Nephron (organoid): Measurements from ENCODE around the gene HMGCS1.

Source experiments
- H3K27ac Mint-ChIP-seq, 3 experiments: 2 replicates each; pipeline ENCODE4 v1.8.0; 2020; ENCODE audit warnings: mixed read lengths in 3 of 3, mild to moderate bottlenecking in 2 of 3, moderate library complexity in 1 of 3
- H3K27me3 Mint-ChIP-seq: 2 replicates; pipeline ENCODE4 v1.8.0; 2021; ENCODE audit warnings: low read depth, mild to moderate bottlenecking, moderate library complexity, mixed read lengths
- H3K36me3 Mint-ChIP-seq: 2 replicates; pipeline ENCODE4 v1.8.0; 2020; ENCODE audit warnings: low read depth, mixed read lengths
- H3K4me1 Mint-ChIP-seq: 2 replicates; pipeline ENCODE4 v1.8.0; 2020; ENCODE audit warnings: mixed read lengths
- H3K4me3 Mint-ChIP-seq, 3 experiments: 2 replicates each; pipeline ENCODE4 v1.8.0; 2020; ENCODE audit warnings: mild to moderate bottlenecking in 3 of 3, mixed read lengths in 3 of 3, moderate library complexity in 2 of 3
- H3K9me3 Mint-ChIP-seq: 2 replicates; pipeline ENCODE4 v1.8.0; 2020; ENCODE audit warnings: mixed read lengths
- TF ChIP-seq, protein P1 (sequence below), 3 experiments: fragments of 200-600 bp; sonication (generic); IDR thresholded peaks; one replicate each; pipeline ENCODE4 v1.5.0; 2021; ENCODE audit warnings: antibody characterized with exemption in 3 of 3; ENCODE audit not compliant: unreplicated experiment in 3 of 3

The HMGCS1 gene

GRCh38 chr5:43294226-43294625 is 19.0 kb downstream of the HMGCS1 start:
- no peaks in the 10 kb centered on the region for H3K9me3 Mint-ChIP-seq
- peaks cover 15% of the 10 kb centered on the region for H3K4me1 Mint-ChIP-seq
- TF ChIP-seq, protein P1, sequence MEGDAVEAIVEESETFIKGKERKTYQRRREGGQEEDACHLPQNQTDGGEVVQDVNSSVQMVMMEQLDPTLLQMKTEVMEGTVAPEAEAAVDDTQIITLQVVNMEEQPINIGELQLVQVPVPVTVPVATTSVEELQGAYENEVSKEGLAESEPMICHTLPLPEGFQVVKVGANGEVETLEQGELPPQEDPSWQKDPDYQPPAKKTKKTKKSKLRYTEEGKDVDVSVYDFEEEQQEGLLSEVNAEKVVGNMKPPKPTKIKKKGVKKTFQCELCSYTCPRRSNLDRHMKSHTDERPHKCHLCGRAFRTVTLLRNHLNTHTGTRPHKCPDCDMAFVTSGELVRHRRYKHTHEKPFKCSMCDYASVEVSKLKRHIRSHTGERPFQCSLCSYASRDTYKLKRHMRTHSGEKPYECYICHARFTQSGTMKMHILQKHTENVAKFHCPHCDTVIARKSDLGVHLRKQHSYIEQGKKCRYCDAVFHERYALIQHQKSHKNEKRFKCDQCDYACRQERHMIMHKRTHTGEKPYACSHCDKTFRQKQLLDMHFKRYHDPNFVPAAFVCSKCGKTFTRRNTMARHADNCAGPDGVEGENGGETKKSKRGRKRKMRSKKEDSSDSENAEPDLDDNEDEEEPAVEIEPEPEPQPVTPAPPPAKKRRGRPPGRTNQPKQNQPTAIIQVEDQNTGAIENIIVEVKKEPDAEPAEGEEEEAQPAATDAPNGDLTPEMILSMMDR (IDR thresholded peaks at IDR 0.05; ENCODE audit: unreplicated experiment in 3 of 3): no peak
- no peak overlapping the region for H3K27ac Mint-ChIP-seq
- peaks cover 78% of the 10 kb centered on the region for H3K36me3 Mint-ChIP-seq
- no peaks in the 10 kb centered on the region for H3K27me3 Mint-ChIP-seq
- no peak overlapping the region for H3K4me3 Mint-ChIP-seq

GRCh38 chr5:43290726-43291125 is 22.5 kb downstream of the HMGCS1 start:
- Mint-ChIP-seq H3K4me1 (peaks cover 5% of the 10 kb centered on the region), H3K27me3 (no peaks in the 10 kb centered on the region), H3K36me3 (peaks cover 79% of the 10 kb centered on the region), H3K27ac (no peak overlapping the region), H3K9me3 (no peaks in the 10 kb centered on the region), H3K4me3 (no peak overlapping the region)
- TF ChIP-seq, protein P1 (IDR thresholded peaks at IDR 0.05; ENCODE audit: unreplicated experiment in 3 of 3): no peak

DNA sequence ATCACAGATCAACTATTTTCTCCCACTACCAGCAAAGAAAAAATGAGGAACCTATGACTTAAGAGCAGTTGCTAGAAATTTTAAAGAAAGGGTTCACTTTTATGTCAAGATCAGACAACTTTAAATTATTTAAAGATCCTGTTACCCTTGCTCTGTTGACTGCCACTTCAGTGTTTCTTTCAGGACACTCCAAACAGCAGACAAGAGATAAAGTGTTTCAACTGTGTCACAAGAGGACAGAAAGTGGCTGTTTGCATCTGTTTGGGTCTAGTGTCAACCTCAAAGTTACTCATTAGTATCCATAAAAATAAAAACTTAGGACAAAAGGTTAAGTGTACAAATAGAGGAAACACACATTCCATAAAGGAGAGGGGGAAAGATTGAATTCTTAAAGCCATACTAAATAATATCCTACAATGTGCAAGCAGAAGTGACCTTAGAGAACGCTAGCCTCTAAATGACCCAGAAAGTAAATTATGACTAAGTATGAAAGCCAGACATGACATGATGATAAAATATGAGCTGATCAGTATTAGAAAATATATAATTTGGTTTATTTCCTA is 24.9 kb downstream of the HMGCS1 start:
- H3K27me3 Mint-ChIP-seq: no peaks in the 10 kb centered on the region
- H3K4me3 Mint-ChIP-seq: no peak overlapping the region
- peak overlapping the region in 1 of 3 experiments; percentile 66 for H3K27ac Mint-ChIP-seq
- no peaks in the 10 kb centered on the region for H3K9me3 Mint-ChIP-seq
- TF ChIP-seq, protein P1 (IDR thresholded peaks at IDR 0.05; ENCODE audit: unreplicated experiment in 3 of 3): no peak
- peaks cover 56% of the 10 kb centered on the region for H3K36me3 Mint-ChIP-seq
- H3K4me1 Mint-ChIP-seq: no peaks in the 10 kb centered on the region

GRCh38 chr5:43287493-43287892 is 25.7 kb downstream of the HMGCS1 start:
- Mint-ChIP-seq H3K27me3 (no peaks in the 10 kb centered on the region), H3K4me1 (no peaks in the 10 kb centered on the region), H3K9me3 (no peaks in the 10 kb centered on the region), H3K4me3 (no peak overlapping the region), H3K27ac (peak overlapping the region in 1 of 3 experiments; percentile 66), H3K36me3 (peaks cover 51% of the 10 kb centered on the region)
- TF ChIP-seq, protein P1 (IDR thresholded peaks at IDR 0.05; ENCODE audit: unreplicated experiment in 3 of 3): no peak

DNA sequence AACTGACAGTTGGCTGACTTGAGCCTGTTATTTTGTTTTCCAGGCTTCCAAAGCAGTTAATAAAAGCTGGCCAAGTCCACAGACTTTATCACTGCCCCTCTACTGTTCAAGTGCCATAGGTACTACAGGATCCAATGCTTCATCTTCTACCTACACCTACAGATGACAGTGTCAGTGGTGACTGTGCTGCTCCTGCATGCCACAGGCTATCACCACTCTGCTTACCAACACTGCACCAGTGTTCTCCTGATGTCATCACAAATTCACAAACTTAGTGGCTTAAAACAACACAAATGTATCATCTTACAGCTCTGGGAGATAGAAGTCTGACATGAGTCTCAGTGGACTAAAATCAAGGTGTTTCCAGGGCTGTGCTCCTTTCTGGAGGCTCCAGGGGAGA is 26.6 kb downstream of the HMGCS1 start:
- Mint-ChIP-seq H3K9me3 (no peaks in the 10 kb centered on the region), H3K4me3 (no peak overlapping the region), H3K27me3 (no peaks in the 10 kb centered on the region), H3K4me1 (no peaks in the 10 kb centered on the region), H3K27ac (no peak overlapping the region), H3K36me3 (peaks cover 46% of the 10 kb centered on the region)
- TF ChIP-seq, protein P1 (IDR thresholded peaks at IDR 0.05; ENCODE audit: unreplicated experiment in 3 of 3): no peak
